NCI-H1092 treated with DMSO at 0.1 percent for 48 hours (cell line): ENCODE data around the gene DNAH8.

Source experiments
- DNase-seq: peaks from one replicate; lab custom pipeline; 2025; lab: John Stamatoyannopoulos, UW

Gene DNAH8

GRCh38 chr6:39018103-39018502, 303.0 kb downstream of the DNAH8 start:
- DNase-seq: no peak

- no peak for DNase-seq
Observed at GRCh38 chr6:39020136-39020535, 305.0 kb downstream of the DNAH8 start.

GRCh38 chr6:39021041-39021440, 305.9 kb downstream of the DNAH8 start:
- no peak for DNase-seq

- DNase-seq: no peak
Observed at GRCh38 chr6:39021779-39022178, 306.7 kb downstream of the DNAH8 start.

- DNase-seq: no peak
Observed at GRCh38 chr6:39026175-39026574, 311.1 kb downstream of the DNAH8 start.

- no peak for DNase-seq
Observed at GRCh38 chr6:39029156-39030011, 314.3 kb downstream of the DNAH8 start.

GRCh38 chr6:39035681-39036080, 320.6 kb downstream of the DNAH8 start:
- DNase-seq: no peak

GRCh38 chr6:39037082-39037508, 322.0 kb downstream of the DNAH8 start:
- DNase-seq: no peak

GRCh38 chr6:39037707-39038106, 322.6 kb downstream of the DNAH8 start:
- peak; percentile 21 for DNase-seq

GRCh38 chr6:39040080-39040673, 325.1 kb downstream of the DNAH8 start:
- DNase-seq: no peak

GRCh38 chr6:39041072-39041471, 326.0 kb downstream of the DNAH8 start:
- DNase-seq: no peak

- DNase-seq: no peak
Observed at GRCh38 chr6:39043776-39044175, 328.7 kb downstream of the DNAH8 start.

GRCh38 chr6:39044181-39044580, 329.1 kb downstream of the DNAH8 start:
- DNase-seq: no peak

- DNase-seq: no peak
Observed at GRCh38 chr6:39047434-39048327, 332.6 kb downstream of the DNAH8 start.

- peak; percentile 5 for DNase-seq
Observed at GRCh38 chr6:39048481-39049399, 333.6 kb downstream of the DNAH8 start, which contains the start of gene GLP1R. Gene GLP1R (plus strand): TSS chr6:39048781. CDS start chr6:39048841, 60 bp downstream.

- no peak for DNase-seq
Observed at GRCh38 chr6:39049575-39050283, 334.6 kb downstream of the DNAH8 start.

- no peak for DNase-seq
Observed at GRCh38 chr6:39050453-39051112, 335.5 kb downstream of the DNAH8 start.

- DNase-seq: no peak
Observed at GRCh38 chr6:39051399-39052122, 336.4 kb downstream of the DNAH8 start.

- no peak for DNase-seq
Observed at GRCh38 chr6:39053016-39053624, 338.0 kb downstream of the DNAH8 start.
